HG03159 (cell line): ENCODE data around the gene LMF2.

Experiments
- ATAC-seq: cut with Tn5 transposase; IDR thresholded peaks from one replicate; pipeline ENCODE4 v1.9.1; 2021; ENCODE audit warnings: mild to moderate bottlenecking, moderate library complexity; ENCODE audit not compliant: unreplicated experiment

Gene LMF2

DNA sequence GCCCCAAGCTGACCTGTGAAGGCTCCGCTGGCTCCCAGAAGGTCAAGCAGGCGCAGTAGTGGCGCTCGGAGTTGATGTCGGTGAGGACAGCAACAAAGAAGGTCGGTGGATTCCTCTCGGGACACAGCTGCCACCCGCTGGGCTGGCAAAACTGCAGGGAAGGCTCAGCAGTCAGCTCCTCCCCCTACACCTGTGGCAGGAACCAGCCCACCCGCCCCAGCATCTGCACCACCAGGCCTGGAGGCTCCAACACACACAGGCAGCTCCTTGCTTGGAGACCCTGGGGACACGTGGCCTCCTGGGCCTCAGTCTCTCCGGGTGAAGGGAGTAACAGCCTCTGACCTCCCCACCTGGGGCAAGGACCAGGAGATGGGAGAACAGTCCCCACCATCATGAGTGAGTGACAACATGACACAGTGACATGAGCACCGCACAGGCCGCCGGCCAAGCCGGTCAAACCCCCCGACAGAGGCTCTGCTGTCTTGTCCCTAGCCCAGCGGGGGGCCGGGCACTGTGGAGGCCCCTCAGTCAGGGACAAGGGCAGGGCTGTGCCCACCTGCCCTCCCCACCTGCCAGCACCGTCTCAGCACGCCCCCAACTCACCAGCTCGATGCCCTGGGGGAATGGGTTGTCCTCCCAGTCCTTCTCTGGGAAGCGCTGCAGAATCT, 39.6 kb downstream of the LMF2 start:
- ATAC-seq: no peak

- no peak for ATAC-seq
Observed at GRCh38 chr22:50467341-50467740, 40.2 kb downstream of the LMF2 start.

DNA sequence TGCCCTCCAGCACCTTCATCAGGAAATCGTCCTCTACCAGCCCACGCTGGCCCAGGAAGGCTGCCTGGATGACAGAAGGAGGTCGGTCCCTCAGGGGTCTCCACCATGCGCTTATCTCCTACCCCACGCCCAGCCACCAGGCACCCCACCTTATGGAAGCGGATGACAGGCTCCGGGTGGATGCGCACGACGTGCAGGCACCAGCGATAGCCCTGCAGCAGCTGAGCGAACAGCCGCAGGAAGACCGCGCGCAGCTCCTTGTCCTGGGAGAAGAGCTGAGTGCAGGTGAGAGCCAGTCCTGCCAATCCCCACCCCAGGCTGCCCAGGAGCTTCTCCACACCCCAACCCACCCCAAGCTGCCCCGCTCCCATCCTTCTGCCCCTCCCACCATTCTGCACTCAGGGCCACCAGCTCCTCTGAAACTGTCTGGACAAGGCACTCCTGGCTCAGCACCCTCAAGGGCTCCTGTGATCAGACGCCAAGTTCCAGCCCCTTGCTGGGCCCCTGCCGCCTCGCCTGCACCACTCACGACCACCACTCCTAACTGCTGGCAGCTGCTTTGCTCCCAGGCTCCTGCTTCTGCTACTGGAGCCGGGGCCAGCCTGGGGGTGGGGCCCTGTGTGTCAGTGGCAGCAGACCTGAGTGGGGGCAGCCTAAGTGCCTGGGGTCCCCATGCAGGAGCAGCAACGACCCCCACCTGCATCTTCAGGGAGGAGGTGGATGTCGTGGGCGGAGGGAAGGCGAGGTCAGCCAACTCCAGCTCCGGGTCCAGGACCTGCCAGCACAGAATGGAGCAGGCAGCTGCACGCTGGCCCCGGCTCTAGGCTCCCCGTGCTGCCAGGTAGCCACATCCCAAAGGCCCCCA, 42.2 kb downstream of the LMF2 start:
- ATAC-seq: no peak

DNA sequence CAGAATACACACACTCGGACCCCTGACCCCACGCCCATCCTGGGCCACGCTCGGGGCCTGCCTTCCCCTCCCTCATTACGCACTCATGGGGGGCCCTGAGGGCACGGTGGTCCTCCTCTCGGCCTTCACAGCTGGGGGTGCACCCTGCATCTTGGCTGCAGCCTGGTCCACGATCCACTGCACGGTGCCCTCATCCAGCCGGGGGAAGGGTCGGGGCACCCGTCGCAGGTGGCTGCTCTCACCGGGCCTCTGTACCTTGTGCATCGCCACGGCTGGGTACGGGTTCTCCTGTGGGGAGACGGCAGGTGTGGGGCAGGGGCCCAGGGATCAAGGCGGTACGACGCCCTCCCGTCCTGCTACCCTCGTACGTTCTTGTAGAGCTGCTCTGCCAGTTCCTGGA, 43.1 kb downstream of the LMF2 start:
- no peak for ATAC-seq

DNA sequence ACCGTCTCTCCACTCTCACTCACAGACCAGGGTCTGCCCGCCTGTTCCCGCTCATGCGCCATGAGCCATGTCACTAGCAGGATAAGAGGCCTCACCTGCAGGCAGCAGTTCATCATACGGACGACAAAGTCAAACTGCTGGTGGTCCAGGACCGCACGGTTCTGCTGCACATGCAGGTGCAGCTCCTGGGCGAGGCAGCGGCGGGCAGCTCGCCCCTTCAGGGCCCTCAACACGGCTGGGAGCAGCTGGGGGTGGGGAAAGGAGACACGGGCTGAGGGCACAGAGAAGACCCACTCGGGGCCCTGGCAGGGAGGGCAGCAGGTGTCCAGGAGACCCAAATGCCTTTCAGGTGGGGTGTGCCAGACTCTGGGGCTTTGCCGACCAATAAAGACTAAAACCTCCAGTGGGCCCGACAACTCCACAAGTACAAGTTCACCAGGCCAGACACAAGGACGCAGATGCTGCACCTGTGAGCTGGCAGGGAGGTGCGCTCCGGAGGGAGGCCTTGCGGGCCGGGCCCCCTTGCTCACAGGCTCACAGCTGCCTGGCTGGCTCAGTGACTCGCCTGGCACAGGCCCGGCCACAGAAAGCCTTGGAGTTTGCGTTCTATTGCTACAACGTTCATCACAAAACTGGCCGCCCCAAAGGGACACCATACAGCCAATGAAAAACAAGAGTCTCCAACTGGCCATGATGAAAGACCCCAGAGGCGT, 44.2 kb downstream of the LMF2 start:
- no peak for ATAC-seq

GRCh38 chr22:50461979-50462540, 45.4 kb downstream of the LMF2 start:
- ATAC-seq: no peak

GRCh38 chr22:50461536-50461935, 46.0 kb downstream of the LMF2 start:
- no peak for ATAC-seq

DNA sequence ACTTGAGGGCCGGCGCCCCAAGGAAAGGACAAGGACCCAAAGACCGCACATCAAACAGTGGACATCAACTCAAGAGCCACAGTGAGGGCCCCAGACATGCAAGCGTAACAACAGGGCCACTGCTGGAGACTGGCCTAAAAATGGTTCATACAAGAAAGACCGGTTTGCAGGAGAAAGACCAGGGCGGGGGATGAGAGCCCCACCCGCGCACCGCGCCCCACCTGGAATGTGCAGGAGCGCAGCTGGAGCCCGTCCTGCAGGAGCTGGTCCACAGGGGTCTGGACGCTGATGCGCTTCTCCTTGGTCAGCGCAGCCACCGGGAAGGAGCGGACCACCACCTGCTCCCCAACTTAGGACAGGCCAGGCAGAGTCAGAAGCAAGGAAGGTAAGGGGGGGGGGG, 46.6 kb downstream of the LMF2 start:
- ATAC-seq: no peak

DNA sequence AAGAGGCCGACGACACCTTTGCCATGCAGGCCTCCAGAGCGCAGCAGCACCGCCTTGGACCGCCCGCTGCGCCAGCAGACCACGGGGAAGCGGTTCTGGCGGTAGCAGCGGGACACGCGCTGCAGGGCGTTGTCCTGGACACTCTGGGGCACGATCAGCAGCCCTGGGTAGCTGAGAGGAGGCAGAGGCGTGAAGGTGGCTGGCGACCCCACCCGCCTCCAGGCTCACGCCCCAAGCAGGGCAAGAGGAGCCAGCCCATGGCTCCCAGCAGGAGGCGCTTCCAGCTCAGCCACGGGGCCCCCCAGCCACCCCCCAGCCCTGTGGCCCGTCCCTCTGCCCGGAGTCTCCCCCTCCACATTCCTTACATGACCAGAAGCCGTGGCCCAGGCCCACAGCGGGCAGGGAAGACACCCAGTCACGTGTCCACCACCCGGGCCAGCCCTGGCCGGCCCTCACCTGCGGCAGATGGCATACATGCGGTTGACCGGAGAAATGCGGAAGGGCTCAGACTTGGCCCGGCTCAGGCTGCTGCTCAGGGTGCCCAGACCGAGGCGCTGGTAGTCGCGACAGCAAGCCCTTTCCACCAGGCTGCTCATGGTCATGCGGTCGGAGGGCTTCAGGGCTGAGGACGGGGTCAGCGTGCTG, 47.9 kb downstream of the LMF2 start:
- ATAC-seq: no peak

GRCh38 chr22:50459016-50459415, 48.5 kb downstream of the LMF2 start:
- ATAC-seq: no peak

DNA sequence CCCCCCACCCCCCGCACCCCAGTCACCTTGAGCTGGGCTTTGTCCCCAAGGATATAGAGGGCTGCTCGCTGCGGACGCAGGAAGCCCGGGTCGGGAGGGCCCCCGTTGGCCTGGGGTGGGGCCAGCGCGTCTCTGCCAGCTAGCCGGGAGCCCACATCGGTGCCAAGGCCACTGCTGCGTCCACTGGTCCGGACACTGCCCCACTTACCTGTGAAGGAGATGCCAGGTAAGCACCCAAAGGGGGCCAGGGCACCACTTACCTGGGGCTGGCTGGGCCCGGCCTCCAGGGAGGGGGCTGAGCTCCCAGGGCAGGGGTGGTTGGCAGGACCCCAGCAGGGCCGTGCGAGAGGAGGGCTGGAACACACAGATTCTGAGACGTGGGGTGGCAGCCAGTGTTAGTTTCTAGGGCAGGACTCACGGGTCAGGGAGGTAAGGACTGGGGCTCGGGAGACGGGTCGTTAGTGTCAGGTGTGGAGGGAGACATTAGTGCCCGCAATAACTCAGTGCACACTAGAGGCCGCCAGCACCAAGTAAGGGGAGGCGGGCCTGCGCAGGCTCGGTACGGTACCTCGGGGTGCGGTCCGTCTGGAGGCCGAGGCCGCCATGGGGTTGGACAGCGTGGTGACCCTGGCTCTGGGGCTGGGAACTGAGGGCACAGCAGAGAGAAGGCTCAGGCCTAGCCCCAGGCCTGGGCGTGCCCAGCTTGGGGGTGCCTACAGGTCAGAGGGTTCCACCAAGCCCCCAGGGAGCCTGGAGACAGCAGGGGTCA, 50.9 kb downstream of the LMF2 start:
- ATAC-seq: no peak

GRCh38 chr22:50456026-50456425, 51.5 kb downstream of the LMF2 start:
- ATAC-seq: no peak

DNA sequence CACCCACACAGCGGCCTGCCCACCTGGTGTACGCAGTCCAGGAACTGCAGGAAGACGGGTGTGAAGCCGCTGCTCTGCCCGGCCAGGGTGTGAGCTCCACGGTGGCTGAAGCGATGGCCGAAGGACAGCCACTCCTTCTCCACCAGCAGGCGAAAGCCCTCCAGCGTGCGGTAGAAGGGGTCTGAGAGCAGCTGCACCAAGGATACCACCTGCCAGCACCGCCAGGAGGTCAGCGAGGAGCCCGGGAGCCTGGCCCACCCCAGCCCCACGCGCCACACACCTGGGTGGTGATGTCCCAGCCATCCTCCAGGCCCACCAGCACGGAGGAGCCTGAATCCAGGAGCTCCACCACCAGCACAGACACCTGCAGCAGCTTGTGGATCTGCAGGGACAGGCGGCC, 52.3 kb downstream of the LMF2 start:
- ATAC-seq: no peak

DNA sequence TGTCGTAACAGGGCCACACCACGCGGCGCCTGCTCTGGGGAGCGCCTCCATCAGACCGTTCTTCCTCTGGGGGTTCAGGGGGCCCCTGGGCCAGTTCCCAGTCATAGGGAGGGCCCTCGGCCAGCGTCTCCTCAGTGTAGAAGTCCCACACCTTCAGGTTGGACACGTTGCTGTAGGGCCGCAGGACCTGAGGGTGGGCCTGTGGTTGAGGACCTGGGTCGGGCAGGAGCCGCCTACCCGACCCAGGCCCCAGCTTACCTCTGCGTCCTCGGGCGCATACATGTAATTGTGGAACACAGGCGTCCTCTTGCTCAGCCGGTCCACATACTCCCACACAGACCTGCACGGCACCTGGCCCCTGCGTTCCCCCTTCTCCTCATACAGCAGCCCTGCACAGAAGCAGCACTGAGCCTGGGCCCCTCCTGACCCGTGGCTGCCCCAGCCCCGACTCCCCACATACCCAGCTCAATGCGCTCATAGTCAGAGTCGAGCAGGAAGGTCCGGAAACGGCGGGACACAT, 52.9 kb downstream of the LMF2 start:
- ATAC-seq: no peak
